Measurements from ENCODE around the gene IFT81. TPM values are rescaled to one million over a fixed set of nuclear protein-coding genes. Genes with fewer than 3 reads are reported as not detected.

Gene IFT81
- polyA plus RNA-seq, 3 donors = 0.39 to 0.97 (median 0.47) TPM

GRCh38 chr12:110146986-110147385 lies 22.8 kb downstream of the IFT81 start:
- Histone ChIP-seq H3K27ac (ENCODE audit: low read depth in 1 of 2, low read length in 2 of 2) (no peak overlapping the region), H4K20me1 (ENCODE audit: insufficient read depth, low read length) (no peaks in the 10 kb centered on the region), H3K4me2 (replicated peaks; ENCODE audit: extremely low read depth, low read length, poor library complexity, severe bottlenecking) (no peak overlapping the region), H2AFZ (ENCODE audit: insufficient read depth, low read depth, low read length, poor library complexity, severe bottlenecking) (no peak overlapping the region), H3K9me3 (replicated peaks in 1 of 2; ENCODE audit: control insufficient read depth in 1 of 2, insufficient read depth in 1 of 2, low read length in 2 of 2) (no peaks in the 10 kb centered on the region), H3K27me3 (ENCODE audit: control insufficient read depth in 2 of 2, insufficient read depth in 2 of 2, low read length in 2 of 2) (no peaks in the 10 kb centered on the region), H3K4me1 (ENCODE audit: control insufficient read depth in 1 of 2, insufficient read depth in 2 of 2, low read length in 2 of 2) (peaks cover 7% of the 10 kb centered on the region in 2 donors), H3K36me3 (replicated peaks in 1 of 2; ENCODE audit: control insufficient read depth in 1 of 2, insufficient read depth in 2 of 2, low read length in 2 of 2) (no peaks in the 10 kb centered on the region), H3K4me3 (replicated peaks in 1 of 3; ENCODE audit: low read depth in 2 of 3, low read length in 3 of 3) (no peak overlapping the region), H3K79me2 (ENCODE audit: insufficient read depth, low read length) (no peaks in the 10 kb centered on the region), H3K9ac (ENCODE audit: insufficient read depth, low read length, poor library complexity, severe bottlenecking) (no peak overlapping the region)
- no peak overlapping the region for H3K27ac Mint-ChIP-seq
- no peak for DNase-seq
- TF ChIP-seq, protein P1, sequence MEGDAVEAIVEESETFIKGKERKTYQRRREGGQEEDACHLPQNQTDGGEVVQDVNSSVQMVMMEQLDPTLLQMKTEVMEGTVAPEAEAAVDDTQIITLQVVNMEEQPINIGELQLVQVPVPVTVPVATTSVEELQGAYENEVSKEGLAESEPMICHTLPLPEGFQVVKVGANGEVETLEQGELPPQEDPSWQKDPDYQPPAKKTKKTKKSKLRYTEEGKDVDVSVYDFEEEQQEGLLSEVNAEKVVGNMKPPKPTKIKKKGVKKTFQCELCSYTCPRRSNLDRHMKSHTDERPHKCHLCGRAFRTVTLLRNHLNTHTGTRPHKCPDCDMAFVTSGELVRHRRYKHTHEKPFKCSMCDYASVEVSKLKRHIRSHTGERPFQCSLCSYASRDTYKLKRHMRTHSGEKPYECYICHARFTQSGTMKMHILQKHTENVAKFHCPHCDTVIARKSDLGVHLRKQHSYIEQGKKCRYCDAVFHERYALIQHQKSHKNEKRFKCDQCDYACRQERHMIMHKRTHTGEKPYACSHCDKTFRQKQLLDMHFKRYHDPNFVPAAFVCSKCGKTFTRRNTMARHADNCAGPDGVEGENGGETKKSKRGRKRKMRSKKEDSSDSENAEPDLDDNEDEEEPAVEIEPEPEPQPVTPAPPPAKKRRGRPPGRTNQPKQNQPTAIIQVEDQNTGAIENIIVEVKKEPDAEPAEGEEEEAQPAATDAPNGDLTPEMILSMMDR (IDR thresholded peaks at IDR 0.05) = no peak
- WGBS (ENCODE audit: insufficient coverage) = no CpG with 5 or more reads among the region's 2 CpGs
- no peak overlapping the region for H3K4me3 Mint-ChIP-seq
- intact Hi-C loops (cut with micrococcal nuclease) = no loop called here
- peaks cover 0 to 3% (median 0%) of the 10 kb centered on the region in 7 donors for H3K9me3 Mint-ChIP-seq
- no peaks in the 10 kb centered on the region for H3K27me3 Mint-ChIP-seq (ENCODE audit: low read depth in 3 of 3)
- peaks cover 11% of the 10 kb centered on the region for H3K4me1 Mint-ChIP-seq
- no peaks in the 10 kb centered on the region for H3K36me3 Mint-ChIP-seq

DNA sequence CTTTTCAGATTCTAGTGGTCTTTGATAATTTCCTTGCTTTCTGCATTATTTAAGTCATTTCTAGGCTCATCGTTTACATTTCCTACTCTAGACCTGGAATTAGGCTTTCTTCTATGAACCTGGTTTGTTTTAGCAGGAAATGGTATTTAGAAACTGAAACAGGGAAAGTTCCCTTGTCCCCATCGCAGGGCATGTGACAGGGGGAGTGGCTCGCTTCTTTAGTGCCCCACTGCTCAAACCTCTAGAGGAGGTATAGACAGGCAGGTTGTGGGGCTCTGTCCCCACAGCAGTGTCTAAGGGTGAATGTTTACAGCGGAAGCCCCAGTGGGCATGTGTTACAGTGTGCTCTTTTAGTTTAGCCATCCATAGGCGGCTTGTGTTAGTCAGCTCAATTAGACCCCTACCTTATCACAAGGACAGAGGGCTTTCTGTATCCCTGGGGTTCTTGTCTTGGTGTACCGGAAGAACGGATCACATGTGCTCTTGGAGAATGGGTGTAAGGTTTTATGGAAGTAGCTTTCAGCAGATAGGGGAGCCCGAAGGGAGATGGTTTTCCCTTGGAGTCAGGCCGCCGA lies 25.0 kb downstream of the IFT81 start:
- no peaks in the 10 kb centered on the region for H4K20me1 ChIP-seq (ENCODE audit: insufficient read depth, low read length)
- no peaks in the 10 kb centered on the region for H3K79me2 ChIP-seq (ENCODE audit: insufficient read depth, low read length)
- H3K4me2 ChIP-seq (replicated peaks; ENCODE audit: extremely low read depth, low read length, poor library complexity, severe bottlenecking) = peak overlapping the region; percentile 53
- Mint-ChIP-seq H3K4me3 (peak overlapping the region; percentile 47 to 72), H3K27me3 (ENCODE audit: low read depth in 3 of 3) (peaks cover 0 to 1% (median 0%) of the 10 kb centered on the region in 3 donors), H3K4me1 (peaks cover 11% of the 10 kb centered on the region), H3K9me3 (peaks cover 0 to 3% (median 0%) of the 10 kb centered on the region in 7 donors), H3K36me3 (no peaks in the 10 kb centered on the region), H3K27ac (peak overlapping the region in 5 of 7 donors; percentile 9 to 69 (median 65))
- peak; percentile 14 to 21 (median 15) for DNase-seq
- intact Hi-C loops (cut with micrococcal nuclease) = no loop called here
- H3K9ac ChIP-seq (ENCODE audit: insufficient read depth, low read length, poor library complexity, severe bottlenecking) = no peak overlapping the region
- no peaks in the 10 kb centered on the region for H3K27me3 ChIP-seq (ENCODE audit: control insufficient read depth in 2 of 2, insufficient read depth in 2 of 2, low read length in 2 of 2)
- peak overlapping the region in 2 of 3 experiments; percentile 12 to 49 for H3K4me3 ChIP-seq (replicated peaks in 1 of 3; ENCODE audit: low read depth in 2 of 3, low read length in 3 of 3)
- WGBS (ENCODE audit: insufficient coverage) = 100% methylated on average over 3 of the region's 10 CpGs
- peaks cover 7% of the 10 kb centered on the region in 2 donors for H3K4me1 ChIP-seq (ENCODE audit: control insufficient read depth in 1 of 2, insufficient read depth in 2 of 2, low read length in 2 of 2)
- H3K9me3 ChIP-seq (replicated peaks in 1 of 2; ENCODE audit: control insufficient read depth in 1 of 2, insufficient read depth in 1 of 2, low read length in 2 of 2) = no peaks in the 10 kb centered on the region
- H3K36me3 ChIP-seq (replicated peaks in 1 of 2; ENCODE audit: control insufficient read depth in 1 of 2, insufficient read depth in 2 of 2, low read length in 2 of 2) = no peaks in the 10 kb centered on the region
- peak overlapping the region in 1 of 2 donors; percentile 61 for H3K27ac ChIP-seq (ENCODE audit: low read depth in 1 of 2, low read length in 2 of 2)
- TF ChIP-seq, protein P1 (IDR thresholded peaks at IDR 0.05) = no peak
- H2AFZ ChIP-seq (ENCODE audit: insufficient read depth, low read depth, low read length, poor library complexity, severe bottlenecking) = peak overlapping the region; percentile 78

All from CD14-positive monocyte (primary cell).